ENCODE data around the gene DGCR6L.
"Not testable (repeated sequence)": the region's sequence is repeated elsewhere in the genome, so short reads cannot be mapped to it uniquely, and the experiment has no call there.

DNA sequence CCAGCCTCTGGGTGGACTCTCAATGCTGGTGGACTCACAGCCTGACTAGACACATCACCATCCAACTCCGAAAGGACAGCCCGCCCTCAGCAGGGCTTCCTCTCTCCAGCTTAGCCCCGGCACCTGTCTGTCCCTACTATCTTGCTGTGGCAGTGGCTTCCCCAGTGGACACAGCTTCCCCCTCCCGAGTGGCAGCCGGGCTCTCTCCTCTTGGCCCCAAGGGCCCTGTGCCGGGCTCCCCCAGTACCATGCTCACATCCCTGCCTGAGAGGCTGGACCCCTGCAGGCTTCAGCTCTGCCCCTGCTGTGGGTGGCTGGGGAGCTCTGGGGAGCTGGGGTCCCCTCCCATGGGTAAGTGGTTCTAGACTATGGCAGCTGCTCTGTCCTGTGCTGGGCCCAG, 9.1 kb downstream of the DGCR6L start:
- not testable (repeated sequence) for TF ChIP-seq EZH2 (IDR thresholded peaks at IDR 0.05; ENCODE audit: borderline replicate concordance, low read length); CTCF (conservative IDR thresholded peaks at IDR 0.05 in 1 of 2, IDR thresholded peaks at IDR 0.05 in 1 of 2; ENCODE audit: extremely low read depth in 1 of 2, insufficient read depth in 1 of 2, low read depth in 1 of 2, low read length in 2 of 2)
